ENCODE data around the gene VILL. TPM values are rescaled to one million over a fixed set of nuclear protein-coding genes. Genes with fewer than 3 reads are reported as not detected.

Gene VILL
- total RNA-seq, 1 experiment from 2014 or later = 1.2 TPM

GRCh38 chr3:38000965-38001455 is 10.4 kb downstream of the VILL start (continued):
- TF ChIP-seq SP1 (IDR thresholded peaks at IDR 0.05; ENCODE audit: low read depth) (no peak), CBX3 (IDR thresholded peaks at IDR 0.05; ENCODE audit: low read depth) (no peak), FOSL1 (IDR thresholded peaks at IDR 0.05; ENCODE audit: low read depth) (no peak), JUND (IDR thresholded peaks at IDR 0.05) (no peak), EGR1 (IDR thresholded peaks at IDR 0.05; ENCODE audit: low read depth) (no peak)

GRCh38 chr3:38001456-38002081 is 11.0 kb downstream of the VILL start:
- DNase-seq (ENCODE audit: low read depth, low spot score) = no peak

More at GRCh38 chr3:38001456-38002081, 11.0 kb downstream of the VILL start:
- peak; percentile 57 for ATAC-seq
- H2AFZ ChIP-seq (ENCODE audit: low read depth, low read length, poor library complexity, severe bottlenecking) = no peak overlapping the region
- H3K36me3 ChIP-seq (ENCODE audit: control insufficient read depth in 1 of 2, insufficient read depth in 2 of 2, low read length in 2 of 2) = no peaks in the 10 kb centered on the region
- no peak overlapping the region for H3K4me3 ChIP-seq (replicated peaks in 1 of 2; ENCODE audit: low read depth in 1 of 2, low read length in 2 of 2)
- POLR2A ChIA-PET = interaction anchor here (0.5 kb wide), 1 partner anchor 116 kb away, joined by 4 read pairs; no protein-coding TSS in a partner anchor
- peaks cover 11 to 46% of the 10 kb centered on the region in 2 experiments for H3K4me1 ChIP-seq (ENCODE audit: control insufficient read depth in 1 of 2, insufficient read depth in 2 of 2, low read length in 2 of 2)
- H3K9me2 ChIP-seq (ENCODE audit: insufficient read depth) = no peaks in the 10 kb centered on the region
- no peaks in the 10 kb centered on the region for H3K79me2 ChIP-seq (ENCODE audit: insufficient read depth, low read length)
- TF ChIP-seq EZH2 (IDR thresholded peaks at IDR 0.05) (no peak), CTCF (IDR thresholded peaks at IDR 0.05 in 2 of 3, conservative IDR thresholded peaks at IDR 0.05 in 1 of 3; ENCODE audit: borderline replicate concordance in 1 of 3, insufficient read depth in 1 of 3, low read depth in 2 of 3, low read length in 2 of 3) (peak in 2 of 3 experiments; percentile 57 to 80; a peak in 4 of 6 replicates), REST (IDR thresholded peaks at IDR 0.05; ENCODE audit: low read depth) (no peak)
- H3K9ac ChIP-seq (ENCODE audit: low read length) = no peak overlapping the region
- no TSS peak for BruUV-seq (replicated peaks)
- no peaks in the 10 kb centered on the region for H3K9me3 ChIP-seq (ENCODE audit: control insufficient read depth in 1 of 2, insufficient read depth in 1 of 2, low read depth in 1 of 2, low read length in 2 of 2)
- H3K27me3 ChIP-seq (ENCODE audit: insufficient read depth, low read length) = no peaks in the 10 kb centered on the region
- no peaks in the 10 kb centered on the region for H4K20me1 ChIP-seq (ENCODE audit: insufficient read depth)
- RAD21 ChIA-PET (ENCODE audit: low non-redundant PET in 1 of 2, low total read pairs in 2 of 2, uncharacterized antibody in 2 of 2, unreplicated experiment in 2 of 2) = interaction anchor here in 1 of 2 experiments (1.1 kb wide), 1 partner anchor 345 kb away, joined by 3 read pairs; the partner anchor contains the start of gene XYLB
- CTCF ChIA-PET = interaction anchor here (0.9 to 1.3 kb wide), 4 partner anchors 9 to 147 kb away, joined by 3 to 7 read pairs (median 4); no protein-coding TSS in a partner anchor
- H3K27ac ChIP-seq (ENCODE audit: low read depth, low read length) = no peak overlapping the region
- H3K4me2 ChIP-seq (ENCODE audit: low read length) = no peak overlapping the region
- intact Hi-C loops (cut with micrococcal nuclease) = loop anchor here (2.0 kb wide), 1 partner anchor 147 kb away; no protein-coding TSS in a partner anchor
